HG02623 (cell line): ENCODE results near the gene NRARP.
"Not testable (repeated sequence)": the region's sequence is repeated elsewhere in the genome, so short reads cannot be mapped to it uniquely, and the experiment has no call there.

Experiments
- ATAC-seq: cut with Tn5 transposase; IDR thresholded peaks from one replicate; pipeline ENCODE4 v1.9.1; 2021; ENCODE audit warnings: moderate library complexity; ENCODE audit not compliant: unreplicated experiment

Gene NRARP

GRCh38 chr9:137302118-137302448 is at the start of gene NRARP:
Gene NRARP, minus strand, starts transcription at chr9:137302271. Its CDS starts 343 bp downstream, at chr9:137301928.
- ATAC-seq: peak; percentile 59

- no peak for ATAC-seq
Observed at GRCh38 chr9:137350696-137351584, 48.9 kb upstream of the NRARP start.

- no peak for ATAC-seq
Observed at GRCh38 chr9:137349471-137350033, 47.5 kb upstream of the NRARP start.

GRCh38 chr9:137348769-137349470 is 46.8 kb upstream of the NRARP start:
- ATAC-seq: no peak

- no peak for ATAC-seq
Observed at GRCh38 chr9:137347928-137348327, 45.9 kb upstream of the NRARP start.

- no peak for ATAC-seq
Observed at GRCh38 chr9:137342482-137342881, 40.4 kb upstream of the NRARP start.

- ATAC-seq: no peak
Observed at GRCh38 chr9:137341227-137341626, 39.2 kb upstream of the NRARP start.

GRCh38 chr9:137339908-137340462 is 37.9 kb upstream of the NRARP start:
- ATAC-seq: not testable (repeated sequence)

- ATAC-seq: no peak
Observed at GRCh38 chr9:137339045-137339907, 37.2 kb upstream of the NRARP start.

- no peak for ATAC-seq
Observed at GRCh38 chr9:137336735-137337134, 34.7 kb upstream of the NRARP start.

GRCh38 chr9:137333016-137333671 is 31.1 kb upstream of the NRARP start:
- ATAC-seq: no peak

- no peak for ATAC-seq
Observed at GRCh38 chr9:137331929-137332328, 29.9 kb upstream of the NRARP start.

- ATAC-seq: no peak
Observed at GRCh38 chr9:137330689-137331088, 28.6 kb upstream of the NRARP start.

- ATAC-seq: not testable (repeated sequence)
Observed at GRCh38 chr9:137329590-137329989, 27.5 kb upstream of the NRARP start.

- not testable (repeated sequence) for ATAC-seq
Observed at GRCh38 chr9:137327641-137328550, 25.8 kb upstream of the NRARP start.

- ATAC-seq: no peak
Observed at GRCh38 chr9:137326445-137327065, 24.5 kb upstream of the NRARP start.

GRCh38 chr9:137325799-137326198 is 23.7 kb upstream of the NRARP start:
- ATAC-seq: no peak

- no peak for ATAC-seq
Observed at GRCh38 chr9:137325124-137325523, 23.1 kb upstream of the NRARP start.
